PC-3 (cell line): ENCODE results near the gene MAS1. TPM values are rescaled to one million over a fixed set of nuclear protein-coding genes. Genes with fewer than 3 reads are reported as not detected.

Source experiments
- ATAC-seq: fragments of 200-7000 bp; cut with Tn5 transposase; 2 replicates; pipeline ENCODE4 v1.9.1; 2020; ENCODE audit warnings: mild to moderate bottlenecking, moderate library complexity
- BruUV-seq: library from RNA; stranded (reverse); fragments of 400-500 nt; replicated peaks from 2 replicates; lab custom pipeline; 2021; lab: Mats Ljungman, UMichigan
- CTCF ChIA-PET: fragments of 300-600 bp; sonication (Branson Sonifier 250); formaldehyde crosslinking; loops from one replicate; lab custom pipeline; 2022; ENCODE audit warnings: antibody characterized with exemption; lab: Charles Lee
- POLR2A ChIA-PET: fragments of 300-600 bp; sonication (Branson Sonifier 250); formaldehyde crosslinking; loops from one replicate; lab custom pipeline; 2022; ENCODE audit warnings: antibody characterized with exemption; ENCODE audit not compliant: unreplicated experiment; lab: Charles Lee
- DNase-seq: peaks from one replicate; pipeline ENCODE4 v3.0.0-alpha.2; 2015
- H2AFZ ChIP-seq: fragments of 300-600 bp; sonication (generic); 2 replicates; pipeline ENCODE4 v1.6.0; 2016; ENCODE audit warnings: antibody characterized with exemption, low read length
- H3F3A ChIP-seq: fragments of 300-600 bp; sonication (generic); one replicate; pipeline ENCODE4 v1.6.0; 2017; ENCODE audit warnings: antibody characterized with exemption, low read length, control low read depth, mild to moderate bottlenecking; ENCODE audit not compliant: unreplicated experiment
- H3K27ac ChIP-seq: fragments of 300-600 bp; sonication (generic); 2 replicates; pipeline ENCODE4 v1.5.1; 2016; ENCODE audit warnings: mild to moderate bottlenecking, low read length
- H3K27me3 ChIP-seq: fragments of 300-600 bp; sonication (generic); 2 replicates; pipeline ENCODE4 v1.6.1; 2016; ENCODE audit warnings: low read length, mixed read lengths
- H3K36me3 ChIP-seq: fragments of 300-600 bp; sonication (generic); 2 replicates; pipeline ENCODE4 v1.6.1; 2016; ENCODE audit warnings: low read depth, mixed run types, low read length, mixed read lengths
- H3K4me1 ChIP-seq: fragments of 300-600 bp; sonication (generic); 2 replicates; pipeline ENCODE4 v1.5.1; 2016; ENCODE audit warnings: low read length; ENCODE audit not compliant: insufficient read depth
- H3K4me2 ChIP-seq: fragments of 300-600 bp; sonication (generic); 2 replicates; pipeline ENCODE4 v1.6.0; 2016; ENCODE audit warnings: low read length
- H3K4me3 ChIP-seq: fragments of 300-600 bp; sonication (generic); 2 replicates; pipeline ENCODE4 v1.5.1; 2016; ENCODE audit warnings: mild to moderate bottlenecking, low read length, mixed read lengths
- H3K79me2 ChIP-seq: fragments of 300-600 bp; sonication (generic); 2 replicates; pipeline ENCODE4 v1.6.1; 2017; ENCODE audit warnings: low read length, mixed read lengths
- H3K9ac ChIP-seq: fragments of 300-600 bp; sonication (generic); 2 replicates; pipeline ENCODE4 v1.6.0; 2016; ENCODE audit warnings: mild to moderate bottlenecking, low read length
- H3K9me2 ChIP-seq: fragments of 300-600 bp; sonication (generic); replicated peaks from 2 replicates; pipeline ENCODE4 v1.6.1; 2016; ENCODE audit warnings: mixed run types, low read length, mixed read lengths
- H3K9me3 ChIP-seq: fragments of 300-600 bp; sonication (generic); 2 replicates; pipeline ENCODE4 v1.6.1; 2016; ENCODE audit warnings: low read length, mixed read lengths
- H4K20me1 ChIP-seq: fragments of 300-600 bp; sonication (generic); 2 replicates; pipeline ENCODE4 v1.6.1; 2016; ENCODE audit warnings: low read length, mixed read lengths
- EZH2phosphoT487 ChIP-seq: fragments of 300-600 bp; sonication (generic); IDR thresholded peaks from 2 replicates; pipeline ENCODE4 v1.6.1; 2018; ENCODE audit warnings: mild to moderate bottlenecking, antibody characterized with exemption, low read length, borderline replicate concordance
- intact Hi-C: fragments of 100-400 bp; cut with micrococcal nuclease; formaldehyde crosslinking; loops from 2 replicates; pipeline ENCODE4 v1.9.0; 2023
- total RNA-seq: library from RNA; depleted of rRNA; stranded (reverse); fragments of >200 nt; gene quantifications from 2 replicates; pipeline ENCODE4 v1.2.3, GENCODE V29; 2014
- TF ChIP-seq, protein P1 (sequence below): fragments of 300-600 bp; sonication (generic); conservative IDR thresholded peaks from 2 replicates; pipeline ENCODE4 v1.5.1; 2017; ENCODE audit warnings: antibody characterized with exemption, low read depth, mild to moderate bottlenecking, low read length

The MAS1 gene
- total RNA-seq, 1 experiment from 2014 or later = not detected

DNA sequence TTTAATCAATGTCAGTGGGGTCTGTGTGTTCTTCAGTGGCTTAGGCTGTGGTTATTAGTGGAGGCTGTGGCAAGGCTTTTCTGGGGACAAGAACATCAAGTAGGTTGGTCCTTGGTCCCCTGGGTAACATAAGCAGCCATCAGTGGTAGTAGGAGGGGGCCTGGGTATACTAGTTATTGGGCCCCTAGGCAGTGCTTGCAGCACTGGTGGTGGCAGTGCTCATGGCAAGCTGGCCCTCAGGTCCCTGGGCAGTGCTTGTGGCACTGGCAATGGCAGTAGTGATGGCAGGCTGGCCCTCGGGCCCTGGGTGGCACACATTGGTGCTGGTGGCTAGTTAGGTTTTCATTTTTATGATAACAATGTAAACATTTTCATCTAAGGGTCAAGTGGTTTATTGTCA lies 32.5 kb upstream of the MAS1 start:
- DNase-seq (no peak), ATAC-seq (no peak)
- Histone ChIP-seq H3K9me3 (no peaks in the 10 kb centered on the region), H3K9me2 (no peaks in the 10 kb centered on the region), H3K27me3 (no peaks in the 10 kb centered on the region), H2AFZ (no peak overlapping the region), H3K9ac (no peak overlapping the region), H3K79me2 (no peaks in the 10 kb centered on the region), H3K4me2 (no peak overlapping the region), H3K27ac (no peak overlapping the region), H3K4me1 (no peaks in the 10 kb centered on the region), H4K20me1 (no peaks in the 10 kb centered on the region), H3F3A (no peaks in the 10 kb centered on the region), H3K36me3 (no peaks in the 10 kb centered on the region), H3K4me3 (no peak overlapping the region)
- TF ChIP-seq, protein P1, sequence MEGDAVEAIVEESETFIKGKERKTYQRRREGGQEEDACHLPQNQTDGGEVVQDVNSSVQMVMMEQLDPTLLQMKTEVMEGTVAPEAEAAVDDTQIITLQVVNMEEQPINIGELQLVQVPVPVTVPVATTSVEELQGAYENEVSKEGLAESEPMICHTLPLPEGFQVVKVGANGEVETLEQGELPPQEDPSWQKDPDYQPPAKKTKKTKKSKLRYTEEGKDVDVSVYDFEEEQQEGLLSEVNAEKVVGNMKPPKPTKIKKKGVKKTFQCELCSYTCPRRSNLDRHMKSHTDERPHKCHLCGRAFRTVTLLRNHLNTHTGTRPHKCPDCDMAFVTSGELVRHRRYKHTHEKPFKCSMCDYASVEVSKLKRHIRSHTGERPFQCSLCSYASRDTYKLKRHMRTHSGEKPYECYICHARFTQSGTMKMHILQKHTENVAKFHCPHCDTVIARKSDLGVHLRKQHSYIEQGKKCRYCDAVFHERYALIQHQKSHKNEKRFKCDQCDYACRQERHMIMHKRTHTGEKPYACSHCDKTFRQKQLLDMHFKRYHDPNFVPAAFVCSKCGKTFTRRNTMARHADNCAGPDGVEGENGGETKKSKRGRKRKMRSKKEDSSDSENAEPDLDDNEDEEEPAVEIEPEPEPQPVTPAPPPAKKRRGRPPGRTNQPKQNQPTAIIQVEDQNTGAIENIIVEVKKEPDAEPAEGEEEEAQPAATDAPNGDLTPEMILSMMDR = no peak
- ChIA-PET POLR2A (no interaction called here), CTCF (no interaction called here)
- intact Hi-C loops = no loop called here
- BruUV-seq = no TSS peak

DNA sequence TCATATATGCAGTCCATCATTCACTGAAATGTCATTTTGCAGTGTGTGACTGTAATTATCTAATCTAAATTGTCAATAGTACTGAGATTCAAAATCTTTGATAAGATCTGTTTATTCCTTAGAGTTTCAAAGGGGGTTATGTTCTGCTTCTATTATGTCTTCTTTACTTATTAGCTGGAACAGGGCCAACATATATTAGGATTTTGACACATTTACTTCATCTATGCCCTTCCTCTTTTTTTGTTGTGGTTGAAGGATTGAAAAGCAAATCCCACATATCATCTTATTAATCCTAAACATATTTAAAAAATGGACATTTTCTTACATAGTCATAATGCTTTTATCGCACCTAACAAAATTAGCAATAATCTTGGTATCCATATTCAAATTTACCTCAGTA lies 30.3 kb upstream of the MAS1 start:
- BruUV-seq = no TSS peak
- CTCF ChIA-PET = no interaction called here
- H3K79me2 ChIP-seq = no peaks in the 10 kb centered on the region

DNA sequence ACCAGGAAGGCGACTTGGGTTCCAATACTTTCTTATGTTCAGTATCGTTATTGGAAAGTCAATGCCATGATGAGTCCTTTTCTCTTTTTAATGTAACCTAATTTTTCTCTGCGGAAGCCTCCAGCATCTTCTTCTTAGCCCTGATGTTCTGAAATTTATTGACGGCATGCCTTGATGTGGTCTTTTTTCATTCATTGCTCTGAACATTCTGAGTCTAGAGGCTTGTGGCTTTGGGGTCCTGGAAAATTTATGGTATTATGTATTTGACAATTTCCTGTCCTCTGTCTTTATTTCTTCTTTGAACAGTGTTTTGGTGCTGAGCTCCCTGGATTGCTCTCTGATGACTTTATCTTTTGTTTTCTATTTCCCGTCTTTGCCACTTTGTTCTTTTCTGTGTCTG lies 28.7 kb upstream of the MAS1 start:
- ATAC-seq = no peak
- intact Hi-C loops = loop anchor here (2.0 kb wide), 1 partner anchor 181 kb away; no protein-coding TSS in a partner anchor
- CTCF ChIA-PET = no interaction called here

More for the DNA sequence above, 30.3 kb upstream of the MAS1 start:
- H2AFZ ChIP-seq = no peak overlapping the region
- H3K4me1 ChIP-seq = no peaks in the 10 kb centered on the region
- POLR2A ChIA-PET = no interaction called here
- H3K27ac ChIP-seq = no peak overlapping the region
- no peak for DNase-seq
- no peaks in the 10 kb centered on the region for H3K36me3 ChIP-seq
- H4K20me1 ChIP-seq = no peaks in the 10 kb centered on the region
- no peak for ATAC-seq
- no peaks in the 10 kb centered on the region for H3K9me3 ChIP-seq
- no peak overlapping the region for H3K4me2 ChIP-seq
- H3K9me2 ChIP-seq = no peaks in the 10 kb centered on the region
- no peaks in the 10 kb centered on the region for H3F3A ChIP-seq
- H3K4me3 ChIP-seq = no peak overlapping the region
- no peaks in the 10 kb centered on the region for H3K27me3 ChIP-seq
- TF ChIP-seq, protein P1 = no peak
- H3K9ac ChIP-seq = no peak overlapping the region
- intact Hi-C loops = no loop called here

More for the DNA sequence above, 28.7 kb upstream of the MAS1 start:
- no TSS peak for BruUV-seq
- Histone ChIP-seq H3K4me3 (no peak overlapping the region), H3K79me2 (no peaks in the 10 kb centered on the region), H3K27me3 (no peaks in the 10 kb centered on the region), H3K9me3 (no peaks in the 10 kb centered on the region), H3K27ac (no peak overlapping the region), H2AFZ (no peak overlapping the region), H3K36me3 (no peaks in the 10 kb centered on the region), H3K9me2 (no peaks in the 10 kb centered on the region), H3K4me1 (no peaks in the 10 kb centered on the region), H3F3A (no peaks in the 10 kb centered on the region), H4K20me1 (no peaks in the 10 kb centered on the region), H3K9ac (no peak overlapping the region), H3K4me2 (no peak overlapping the region)
- no peak for DNase-seq
- no peak for TF ChIP-seq EZH2phosphoT487
- POLR2A ChIA-PET = no interaction called here
